Activated effector memory CD4-positive, alpha-beta T cell treated with anti-CD3 and anti-CD28 coated beads, Interleukin-2, amount 50 U/mL, for 16 hours (primary cell): ENCODE measurements around the gene SLC26A1.

Experiments used
- DNase-seq: peaks from one replicate; pipeline ENCODE4 v3.0.0-alpha.2; 2020

Gene SLC26A1, protein sequence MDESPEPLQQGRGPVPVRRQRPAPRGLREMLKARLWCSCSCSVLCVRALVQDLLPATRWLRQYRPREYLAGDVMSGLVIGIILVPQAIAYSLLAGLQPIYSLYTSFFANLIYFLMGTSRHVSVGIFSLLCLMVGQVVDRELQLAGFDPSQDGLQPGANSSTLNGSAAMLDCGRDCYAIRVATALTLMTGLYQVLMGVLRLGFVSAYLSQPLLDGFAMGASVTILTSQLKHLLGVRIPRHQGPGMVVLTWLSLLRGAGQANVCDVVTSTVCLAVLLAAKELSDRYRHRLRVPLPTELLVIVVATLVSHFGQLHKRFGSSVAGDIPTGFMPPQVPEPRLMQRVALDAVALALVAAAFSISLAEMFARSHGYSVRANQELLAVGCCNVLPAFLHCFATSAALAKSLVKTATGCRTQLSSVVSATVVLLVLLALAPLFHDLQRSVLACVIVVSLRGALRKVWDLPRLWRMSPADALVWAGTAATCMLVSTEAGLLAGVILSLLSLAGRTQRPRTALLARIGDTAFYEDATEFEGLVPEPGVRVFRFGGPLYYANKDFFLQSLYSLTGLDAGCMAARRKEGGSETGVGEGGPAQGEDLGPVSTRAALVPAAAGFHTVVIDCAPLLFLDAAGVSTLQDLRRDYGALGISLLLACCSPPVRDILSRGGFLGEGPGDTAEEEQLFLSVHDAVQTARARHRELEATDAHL

DNA sequence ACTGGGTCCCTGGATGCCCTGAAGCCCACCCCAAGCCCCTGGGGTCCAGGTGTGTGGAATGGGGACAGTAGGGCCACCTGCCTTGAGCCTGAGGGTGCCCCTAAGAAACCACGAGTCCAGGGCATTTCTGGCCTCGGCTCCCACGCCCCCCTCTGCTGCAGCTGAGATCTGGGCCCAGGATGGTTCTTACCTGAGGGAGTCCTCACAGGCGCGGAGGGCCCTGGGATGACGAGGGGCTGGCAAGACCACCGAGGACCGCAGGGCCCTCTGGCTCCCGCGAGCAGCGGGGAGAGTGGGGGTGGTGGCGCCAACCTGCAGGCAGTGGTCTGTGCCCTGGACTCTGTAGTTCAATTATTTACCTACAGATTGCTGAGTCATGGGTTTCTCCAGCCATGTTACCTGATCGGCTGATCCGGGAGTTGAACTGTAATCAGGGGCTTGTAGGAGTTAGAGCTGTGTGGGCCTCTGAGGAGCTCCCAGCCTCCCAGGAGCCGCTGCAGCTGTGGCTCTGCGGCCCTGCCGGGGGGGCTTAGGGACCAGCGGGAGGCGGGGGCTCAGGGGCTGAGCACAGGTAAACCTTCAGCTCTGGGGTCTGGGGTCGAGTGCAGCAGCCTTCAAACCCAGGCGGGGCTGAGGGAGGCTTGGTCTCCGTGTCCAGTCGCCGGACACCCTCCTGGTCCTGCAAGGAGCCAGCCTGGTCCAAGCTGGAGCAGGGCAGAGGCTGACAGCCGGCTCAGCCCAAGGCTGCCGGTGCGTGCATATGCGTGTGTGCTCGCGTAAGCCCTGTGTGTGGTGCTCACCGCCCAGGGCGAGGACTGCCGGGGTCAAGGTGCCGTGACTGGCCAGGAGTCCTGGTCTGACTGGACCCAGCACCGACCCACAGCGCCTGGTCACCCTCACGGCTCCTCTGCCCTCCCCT is at the start of gene SLC26A1:
Gene SLC26A1, minus strand, starts transcription at position 294 of the 919 bp plus-strand sequence. CDS start 1,701 bp downstream, outside the sequence.
- DNase-seq, result no peak

DNA sequence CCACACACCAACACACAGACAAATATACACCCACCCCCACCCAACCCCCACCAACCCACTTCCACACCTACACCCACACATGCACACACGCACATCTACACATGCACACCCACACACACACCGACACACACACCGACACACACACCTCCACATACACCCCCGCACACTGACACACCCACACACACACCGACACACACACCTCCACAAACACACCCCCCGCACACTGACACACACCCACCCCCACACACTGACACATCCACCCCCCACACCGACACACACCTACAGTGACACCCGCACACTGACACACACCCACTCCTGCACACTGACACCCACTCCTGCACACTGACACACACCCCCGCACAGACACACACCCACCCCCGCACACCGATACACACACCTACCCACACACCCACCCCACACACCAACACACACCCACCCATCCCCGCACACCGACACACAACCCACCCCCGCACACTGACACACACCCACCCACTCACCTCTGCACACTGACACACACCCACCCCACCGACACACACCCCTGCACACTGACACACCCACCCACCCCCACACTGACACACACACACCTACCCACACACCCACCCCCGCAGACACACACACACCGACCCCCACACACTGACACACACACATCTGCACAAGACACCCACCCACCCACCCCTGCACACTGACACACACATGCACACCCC is 49.3 kb upstream of the SLC26A1 start:
- no peak for DNase-seq

DNA sequence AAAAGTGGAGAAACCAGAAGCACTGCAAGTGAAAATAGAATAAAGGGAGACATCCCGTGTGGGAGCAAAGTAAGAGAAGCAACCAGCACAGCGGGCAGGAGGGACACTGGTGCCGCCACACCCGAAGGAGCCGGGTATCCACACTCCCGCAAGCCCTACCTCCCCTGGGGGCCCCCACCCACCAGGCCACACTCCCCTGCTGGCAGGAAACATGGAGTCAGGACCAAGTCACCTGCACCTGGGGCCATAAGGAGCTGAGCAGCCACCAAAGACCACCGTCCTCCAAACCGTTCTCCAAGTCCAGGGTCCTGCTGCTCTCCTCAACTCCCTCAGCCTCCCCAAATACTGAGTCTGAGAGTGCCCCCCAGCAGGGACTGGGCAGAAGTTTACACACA is 48.7 kb upstream of the SLC26A1 start:
- no peak for DNase-seq

DNA sequence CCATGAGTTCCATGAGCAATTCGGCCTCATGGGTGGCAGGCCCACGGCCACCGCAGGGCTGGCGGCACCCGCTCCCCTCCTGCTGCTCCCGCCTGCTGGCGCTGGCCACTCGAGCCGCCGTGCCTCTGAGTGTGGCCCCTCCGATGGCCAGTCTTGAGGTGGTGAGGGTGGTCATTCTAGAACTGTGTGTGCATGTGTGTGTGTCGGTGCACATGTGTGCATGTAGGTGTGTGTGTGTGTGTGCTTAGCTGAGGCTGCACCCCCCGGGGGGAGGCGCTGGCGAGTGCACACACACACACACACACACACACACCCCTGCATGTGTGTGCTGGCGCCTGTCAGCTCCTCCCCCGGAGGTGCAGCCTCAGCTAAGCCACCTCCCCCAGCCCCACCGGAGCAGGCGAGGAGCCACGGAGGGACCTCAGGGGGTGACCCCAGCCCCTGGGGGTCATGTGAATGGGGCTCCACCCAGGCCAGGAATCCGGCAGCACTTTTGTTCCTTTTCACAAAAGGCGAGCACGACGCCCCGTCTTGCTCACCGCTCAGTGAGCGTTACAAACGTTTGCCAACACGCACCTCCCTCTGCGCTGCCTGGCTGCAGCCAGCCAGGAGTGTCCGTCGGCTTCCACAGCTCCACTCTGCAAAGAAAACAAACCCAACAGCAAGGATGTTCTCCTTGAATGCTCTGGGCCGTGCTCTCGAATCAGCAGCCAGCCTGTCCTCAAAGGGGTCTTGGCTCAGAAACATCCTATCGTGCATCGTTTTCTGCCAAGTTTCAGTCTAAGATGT is 48.1 kb upstream of the SLC26A1 start:
- DNase-seq, result no peak

DNA sequence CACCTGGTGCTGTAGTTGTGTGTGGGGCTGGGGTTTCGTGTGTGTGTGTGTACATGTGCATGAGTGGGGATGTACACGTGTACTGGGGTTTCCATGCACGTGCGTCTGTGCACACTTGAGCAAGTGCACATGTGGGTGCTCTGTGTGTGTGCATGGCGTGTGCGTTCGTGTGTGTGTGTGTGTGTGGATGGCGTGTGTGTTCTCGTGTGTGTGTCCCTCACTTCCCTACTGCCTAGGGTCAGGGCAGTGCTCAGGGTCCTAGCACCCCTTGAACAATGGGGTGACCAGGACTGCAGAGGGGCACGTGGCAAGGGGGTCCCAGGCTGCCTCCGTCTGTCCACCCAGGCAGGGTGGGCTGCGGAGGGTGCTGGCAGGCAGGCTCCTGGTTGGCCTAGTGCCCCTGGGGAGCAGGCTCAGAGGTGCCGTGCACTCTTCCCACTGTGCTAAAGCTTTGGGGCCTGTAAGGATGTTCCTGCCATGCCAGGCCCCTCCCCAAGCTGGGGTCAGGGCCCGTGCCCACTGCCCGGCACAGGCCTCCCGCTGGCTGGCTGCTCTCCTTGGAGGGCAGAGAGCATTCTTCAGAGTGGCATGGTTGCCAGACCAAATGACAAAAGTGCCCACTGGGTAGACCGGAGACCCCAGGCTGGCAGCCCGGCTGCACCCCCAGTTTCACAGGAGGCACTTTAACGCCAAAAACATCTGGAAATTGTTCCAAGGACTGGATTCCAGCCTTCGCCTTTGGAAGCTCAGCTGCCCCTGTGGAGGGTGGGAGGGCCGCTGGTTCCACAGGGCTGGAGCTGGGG is 47.3 kb upstream of the SLC26A1 start:
- DNase-seq, result no peak

DNA sequence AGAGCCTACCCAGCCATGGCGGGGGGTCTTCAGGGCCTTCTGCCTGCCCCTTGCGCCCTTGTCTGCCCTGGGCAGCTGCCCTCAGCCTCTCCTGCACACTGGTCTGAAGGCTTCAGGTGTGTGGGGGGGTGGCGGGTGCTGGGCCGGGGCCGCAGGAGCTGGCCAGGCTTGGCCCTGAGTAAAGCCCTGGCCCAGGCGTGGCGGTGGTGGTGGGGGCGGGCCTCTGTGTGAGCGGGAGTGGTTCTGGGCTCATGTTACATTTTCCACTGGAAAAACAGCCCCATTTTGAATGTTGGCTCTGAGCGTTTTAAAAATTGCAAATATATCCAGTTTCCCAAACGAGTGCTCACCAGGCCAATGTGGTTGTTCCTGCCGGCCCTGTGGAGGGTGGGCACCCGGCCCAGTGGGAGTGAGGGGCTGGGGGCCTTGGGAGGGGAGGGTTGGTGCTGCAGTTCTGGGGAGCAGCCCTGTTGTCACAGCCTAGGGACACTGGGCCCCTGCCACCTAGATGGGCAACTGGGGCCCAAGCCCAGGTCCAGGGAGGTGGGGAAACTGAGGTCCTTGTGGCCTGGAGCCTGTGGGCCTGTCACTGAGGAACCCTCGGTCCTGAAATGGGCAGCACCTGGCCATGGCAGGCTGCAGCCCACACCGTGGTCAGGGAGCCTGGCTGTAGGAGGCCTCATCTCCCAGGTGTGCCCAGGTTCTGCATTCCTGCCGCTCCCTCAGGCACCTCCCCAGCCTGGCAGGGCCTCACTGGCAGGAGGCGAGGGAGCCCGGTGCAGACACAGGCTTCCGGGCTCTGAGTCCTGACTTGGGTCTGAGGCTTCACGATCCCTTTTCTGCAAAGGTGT is 46.5 kb upstream of the SLC26A1 start:
- DNase-seq, result no peak

DNA sequence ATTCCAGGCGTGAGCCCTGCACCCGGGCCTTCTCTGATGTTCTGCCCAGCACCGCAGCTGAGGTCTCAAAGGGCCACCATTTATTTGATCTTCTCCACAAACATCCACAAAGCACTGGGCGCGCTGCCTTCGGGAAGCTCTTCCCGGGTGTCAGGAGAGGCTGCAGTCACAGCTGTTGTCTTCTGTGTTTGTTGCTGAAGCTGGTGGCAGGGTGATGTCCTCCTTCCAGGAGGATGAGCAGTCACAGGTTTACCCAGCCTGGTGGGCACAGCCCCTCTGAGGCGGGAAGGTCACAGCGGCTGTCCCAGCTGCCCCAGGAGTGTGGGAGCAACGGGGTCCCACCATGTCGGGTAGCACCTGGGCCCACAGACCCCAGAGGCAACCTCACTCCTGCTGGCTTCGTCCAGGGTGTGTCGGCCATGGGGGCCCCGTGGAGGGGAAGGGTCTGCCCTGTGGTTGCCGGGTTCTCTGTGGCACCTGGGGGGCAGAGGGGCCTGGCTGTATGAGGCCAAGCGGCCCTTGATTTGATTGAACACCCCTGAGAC is 45.8 kb upstream of the SLC26A1 start:
- DNase-seq, result no peak

DNA sequence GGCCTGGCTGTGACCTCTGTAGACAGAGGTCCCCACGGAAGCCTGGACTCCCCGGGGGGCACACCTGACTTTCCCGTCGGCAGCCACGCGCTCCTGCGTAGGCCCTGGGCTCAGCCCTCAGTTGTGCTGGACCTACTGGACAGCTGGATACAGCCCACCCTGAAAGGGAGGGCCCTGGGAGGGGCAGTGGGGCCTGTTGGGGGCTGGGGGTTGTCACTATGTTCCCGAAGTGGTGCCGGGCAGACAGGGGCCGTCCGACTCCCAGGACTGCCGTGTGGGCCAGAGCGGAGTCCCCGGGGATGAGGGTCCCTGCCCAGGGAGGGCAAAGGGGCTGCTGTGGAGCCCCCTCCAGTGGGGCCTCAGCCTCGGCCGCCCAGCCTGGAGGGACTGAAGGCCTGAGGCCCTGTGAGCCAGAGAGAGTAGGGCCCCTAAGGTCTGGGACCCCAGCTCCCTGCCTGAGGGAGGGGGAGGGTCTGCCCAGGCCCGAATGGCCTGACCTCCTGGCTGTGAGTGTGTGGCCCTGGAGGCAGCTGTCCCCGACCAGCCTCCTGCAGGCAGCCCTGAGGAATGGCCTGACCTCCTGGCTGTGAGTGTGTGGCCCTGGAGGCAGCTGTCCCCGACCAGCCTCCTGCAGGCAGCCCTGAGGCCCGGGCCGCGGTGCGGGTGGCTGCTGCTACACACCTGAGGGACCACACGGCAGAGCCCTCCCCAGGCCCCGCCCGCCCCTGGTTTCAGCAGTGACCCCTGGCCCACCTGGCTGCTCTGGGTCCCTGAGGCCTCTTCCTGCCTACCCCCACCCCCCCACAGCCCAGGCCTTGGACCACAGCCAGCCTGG is 44.0 kb upstream of the SLC26A1 start:
- no peak for DNase-seq

DNA sequence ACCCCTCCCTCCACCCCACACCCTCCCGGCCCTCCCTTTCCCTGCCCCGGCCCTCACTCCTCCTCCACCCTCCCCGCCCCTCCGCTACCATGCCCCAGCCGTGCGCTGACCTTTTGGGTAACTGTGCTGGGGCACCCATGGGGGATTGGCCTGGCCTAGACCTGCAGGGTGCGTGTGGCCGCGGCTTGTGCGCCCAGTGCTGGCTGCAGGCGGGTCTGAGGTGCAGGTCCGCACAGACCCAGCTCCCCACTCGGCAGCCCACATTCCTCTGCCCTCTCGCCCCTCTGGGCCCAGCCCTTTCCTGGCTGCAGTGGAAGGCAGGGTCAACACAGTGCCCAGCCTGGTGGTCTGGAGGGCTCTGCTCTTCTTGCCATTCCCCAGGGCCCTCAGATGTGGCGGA is 42.9 kb upstream of the SLC26A1 start:
- DNase-seq, result no peak

DNA sequence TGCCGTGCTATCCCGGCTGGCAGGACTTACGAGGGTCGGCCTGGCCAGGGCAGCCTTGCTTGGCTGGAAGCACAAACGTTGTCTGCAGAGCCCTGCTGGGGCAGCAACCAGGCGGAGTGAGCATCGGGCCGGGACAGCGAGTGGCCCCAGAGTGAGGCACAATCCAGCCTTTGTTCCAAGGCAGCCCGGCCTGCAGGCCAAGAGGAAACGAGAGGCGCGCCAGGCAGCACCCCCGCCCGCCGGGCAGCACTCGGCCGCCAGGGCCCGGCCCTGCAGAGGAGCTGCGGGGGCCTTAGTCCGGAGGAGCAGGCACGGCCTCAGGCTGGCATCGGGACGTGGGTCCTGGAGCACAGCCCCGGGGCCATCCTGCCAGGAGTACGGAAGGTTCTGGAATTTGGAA is 42.3 kb upstream of the SLC26A1 start:
- DNase-seq, result no peak

DNA sequence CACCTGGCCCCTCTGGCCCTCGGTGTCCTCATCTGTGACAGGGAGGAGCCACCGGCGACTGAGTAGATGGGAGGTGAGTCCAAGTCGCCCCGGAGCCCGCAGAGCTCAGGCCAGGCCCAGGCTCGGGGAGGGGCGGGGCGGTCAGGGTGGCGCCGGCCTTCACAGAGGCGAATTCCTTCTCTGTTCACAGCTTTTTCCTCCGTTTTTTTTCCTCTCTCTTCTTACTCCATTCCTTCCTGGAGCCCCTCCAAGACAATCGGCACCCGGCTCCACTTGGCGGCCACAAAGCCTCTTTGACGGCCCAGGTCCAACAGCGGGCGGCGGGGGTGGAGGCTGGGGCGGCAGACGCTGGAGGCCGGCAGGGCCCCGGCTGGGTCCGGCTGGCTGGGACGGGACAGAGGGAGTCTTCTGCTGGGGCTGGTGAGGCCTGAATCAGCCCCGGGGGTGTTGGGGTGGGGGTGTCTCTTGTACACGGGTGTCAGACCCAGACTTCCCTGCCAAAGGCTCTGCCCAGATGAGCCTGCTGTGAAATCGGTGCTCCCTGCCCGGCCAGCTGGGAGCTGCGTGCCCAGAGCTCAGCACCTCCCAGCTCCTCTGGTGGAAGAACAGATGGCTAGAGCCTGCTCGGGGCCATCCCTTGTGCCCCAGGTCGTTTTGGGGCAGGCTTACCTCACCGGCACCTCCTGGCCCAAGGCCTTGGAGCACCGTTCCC is 40.8 kb upstream of the SLC26A1 start:
- DNase-seq, result no peak

DNA sequence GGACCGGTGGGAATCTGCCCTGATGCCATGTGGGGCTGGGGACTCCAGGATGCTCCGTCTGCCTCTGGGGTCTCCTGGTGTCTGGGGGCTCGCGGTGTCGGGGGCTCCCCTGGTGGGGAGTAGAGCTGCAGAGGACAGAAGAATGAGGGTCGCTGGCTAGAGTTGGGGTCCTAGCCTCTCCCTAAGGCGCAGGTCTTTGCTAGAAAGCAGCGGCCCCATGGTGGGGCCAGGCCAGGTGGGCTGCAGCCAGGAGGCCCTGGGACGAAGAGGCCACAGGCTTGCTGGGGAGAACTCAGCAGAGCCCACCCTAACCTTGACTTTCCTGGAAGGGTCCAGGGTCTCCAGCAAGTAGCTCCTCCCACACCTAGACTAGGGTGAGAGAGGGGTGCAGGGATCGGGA is 39.7 kb upstream of the SLC26A1 start:
- DNase-seq, result no peak

DNA sequence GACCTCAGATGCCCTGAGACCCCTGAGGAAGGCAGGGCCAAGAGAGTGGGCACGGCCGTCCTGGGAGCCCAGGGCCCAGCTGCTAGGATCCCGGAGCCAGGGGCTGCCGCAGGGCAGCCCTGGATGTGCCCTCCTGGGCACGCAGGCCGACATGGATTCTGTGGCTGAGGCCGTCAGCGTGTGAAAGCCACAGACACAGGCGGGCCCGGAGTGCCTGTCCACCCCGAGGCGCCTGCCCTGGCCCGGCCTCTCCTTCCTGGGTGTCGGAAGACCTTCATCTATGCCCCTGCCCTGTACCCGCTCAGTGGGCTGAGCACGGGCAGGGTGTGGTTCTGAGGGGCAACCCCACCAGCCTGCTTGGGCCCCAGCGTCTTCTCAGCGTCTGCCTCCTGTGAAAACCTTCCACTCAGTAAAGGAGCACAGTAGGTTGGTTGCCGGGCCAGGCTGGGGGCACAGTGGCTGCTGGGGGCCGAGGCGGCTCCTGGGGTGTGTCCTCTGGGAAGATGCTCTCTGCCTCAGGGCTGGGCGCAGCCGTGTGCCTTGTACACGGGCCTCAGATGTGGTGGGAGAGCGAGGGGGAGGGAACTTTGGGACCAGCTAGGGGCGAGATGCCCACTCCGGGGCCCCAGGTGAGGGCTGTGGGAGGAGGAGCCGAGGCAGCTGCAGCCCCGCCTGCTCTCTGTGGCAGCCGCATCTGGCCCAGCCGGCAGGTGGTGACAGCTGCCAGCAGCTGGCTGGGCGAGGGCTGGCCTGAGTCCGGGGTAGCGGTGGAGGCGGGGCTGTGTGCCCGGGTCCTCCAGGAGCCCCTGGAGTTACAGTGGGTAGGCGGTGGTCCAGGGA is 39.0 kb upstream of the SLC26A1 start:
- DNase-seq, result no peak

DNA sequence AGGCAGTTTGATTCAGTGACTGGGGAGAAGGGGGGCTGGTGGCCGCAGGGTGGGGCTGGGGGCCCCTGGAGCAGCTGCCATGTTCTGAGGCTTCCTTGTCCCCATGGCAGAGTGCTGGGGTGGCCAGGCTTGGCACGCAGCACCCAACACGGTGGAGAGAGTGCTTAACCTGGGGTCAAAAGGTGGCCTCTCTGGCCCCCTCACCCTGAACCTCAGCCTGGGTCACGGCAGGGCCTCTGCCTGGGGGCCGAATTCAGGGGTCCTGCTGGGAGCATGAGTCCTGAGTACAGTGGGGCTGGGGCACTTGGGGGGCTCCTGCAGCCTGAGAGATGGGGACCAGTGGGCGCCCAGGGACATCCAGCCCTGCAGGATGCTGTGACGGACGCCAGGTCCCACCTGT is 38.1 kb upstream of the SLC26A1 start:
- no peak for DNase-seq

DNA sequence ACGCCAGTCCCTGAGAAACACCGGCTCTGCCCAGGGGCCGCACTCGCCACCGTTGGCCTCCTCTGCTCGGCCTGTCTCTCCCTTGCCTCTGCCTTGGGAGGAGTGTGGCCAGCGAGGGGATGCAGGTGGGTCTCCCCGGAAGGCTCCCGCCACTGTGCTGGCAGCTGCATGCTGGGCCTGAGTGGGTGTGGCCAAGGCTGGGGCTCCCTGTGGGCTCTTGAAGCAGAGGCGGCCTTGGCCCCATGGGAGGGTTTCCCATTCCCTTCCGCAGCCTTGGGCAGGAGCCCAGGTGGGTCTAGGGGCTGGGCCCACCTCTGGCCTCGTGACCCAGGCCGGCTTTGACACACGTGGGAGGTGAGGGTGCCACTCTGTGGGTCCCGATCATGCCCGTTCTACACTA is 37.4 kb upstream of the SLC26A1 start:
- DNase-seq, result no peak

DNA sequence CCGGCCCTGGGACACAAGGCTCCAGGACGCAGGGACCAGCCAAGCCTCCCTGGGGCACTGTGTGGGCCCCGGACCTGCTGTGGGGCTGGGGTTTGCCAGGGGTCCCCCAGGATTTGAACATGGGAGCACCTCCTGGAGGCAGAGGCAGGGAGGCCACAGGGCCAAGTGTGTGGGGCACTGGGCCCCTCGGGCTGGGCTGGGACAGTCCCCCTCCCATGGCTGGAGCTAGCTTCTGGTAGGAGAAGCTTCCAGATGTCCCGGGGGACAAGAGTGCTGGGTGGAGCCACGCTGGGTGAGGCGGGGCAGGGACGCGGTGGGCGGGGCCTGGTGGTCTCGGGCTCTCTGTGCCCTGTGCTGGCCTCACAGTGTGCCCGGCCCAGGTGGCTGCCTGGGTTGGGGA is 36.8 kb upstream of the SLC26A1 start:
- DNase-seq, result no peak

DNA sequence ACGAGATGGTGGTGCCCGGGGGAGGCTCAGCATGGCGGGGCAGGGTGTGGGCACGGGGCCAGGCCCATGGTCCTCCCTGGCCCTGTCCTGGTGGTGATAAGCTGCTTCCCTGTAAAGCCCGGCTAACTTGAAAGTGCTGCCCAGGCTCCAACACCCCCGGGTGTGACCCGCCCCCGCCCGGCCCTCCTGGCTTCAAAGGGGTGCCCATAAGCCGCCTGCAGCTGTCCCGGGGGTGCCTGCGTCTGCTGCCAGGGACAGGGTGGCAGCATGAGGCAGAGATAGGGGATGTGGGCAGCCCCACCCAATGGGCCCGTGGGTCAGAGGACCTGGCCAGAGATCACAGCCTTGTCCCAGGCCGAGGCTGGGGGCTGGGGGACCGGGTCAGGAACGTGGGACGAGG is 36.3 kb upstream of the SLC26A1 start:
- DNase-seq, result no peak
